Thyroid gland (tissue), 4 donors: Measurements from ENCODE around the gene MICAL3. TPM values are rescaled to one million over a fixed set of nuclear protein-coding genes. Genes with fewer than 3 reads are reported as not detected.
"Not testable (repeated sequence)": the region's sequence is repeated elsewhere in the genome, so short reads cannot be mapped to it uniquely, and the experiment has no call there.

Source experiments
- DNase-seq, 2 donors: peaks; one replicate each; pipeline ENCODE4 v3.0.0-alpha.2; 2019
- H3K27ac ChIP-seq, 3 donors: fragments of 200-600 bp; sonication (generic); 1 replicate in 2 of 3; 2 replicates in 1 of 3; pipeline ENCODE4 v1.5.1; 2016 to 2019; ENCODE audit warnings: mild to moderate bottlenecking in 1 of 3, moderate library complexity in 1 of 3
- H3K27me3 ChIP-seq: fragments of 200-600 bp; sonication (generic); one replicate; pipeline ENCODE4 v1.5.1; 2019
- H3K36me3 ChIP-seq, 2 donors: fragments of 200-600 bp; sonication (generic); one replicate each; pipeline ENCODE4 v1.5.1; 2016 to 2019
- H3K4me1 ChIP-seq, 2 donors: fragments of 200-600 bp; sonication (generic); one replicate each; pipeline ENCODE4 v1.5.1; 2017 to 2019
- H3K4me3 ChIP-seq, 3 donors: fragments of 200-600 bp; sonication (generic); replicated peaks in 1 of 3; 1 replicate in 2 of 3; 2 replicates in 1 of 3; pipeline ENCODE4 v1.5.1; 2016; ENCODE audit warnings: mild to moderate bottlenecking in 1 of 3
- H3K9me3 ChIP-seq: fragments of 200-600 bp; sonication (generic); one replicate; pipeline ENCODE4 v1.5.1; 2017
- CTCF ChIP-seq, 6 experiments: fragments of 200-600 bp in 3 of 6; fragments of 450-650 bp in 3 of 6; sonication (generic) in 3 of 6; IDR thresholded peaks; one replicate each; pipeline ENCODE4 v1.5.1; 2016 to 2019; ENCODE audit warnings: antibody characterized with exemption in 6 of 6, mild to moderate bottlenecking in 2 of 6, inconsistent platforms in 1 of 6, moderate library complexity in 1 of 6
- POLR2A ChIP-seq, 2 donors: fragments of 450-650 bp; IDR thresholded peaks; one replicate each; pipeline ENCODE4 v1.6.1; 2017; ENCODE audit warnings: antibody characterized with exemption in 2 of 2, mild to moderate bottlenecking in 2 of 2, moderate library complexity in 1 of 2
- WGBS, 2 donors: methylation state at CpG; one replicate each; pipeline ENCODE4 v1.1.5; 2017; 5-methylcytosine and 5-hydroxymethylcytosine counted together
- intact Hi-C: fragments of 100-400 bp; cut with DNase I; formaldehyde crosslinking; loops from one replicate; pipeline ENCODE4 v1.15.1; 2023
- total RNA-seq, 4 donors: library from RNA; depleted of rRNA; stranded (reverse); fragments of >200 nt; gene quantifications; one replicate each; pipeline ENCODE4 v1.2.3, GENCODE V29; 2016

Gene MICAL3
- total RNA-seq, 4 donors from 2014 or later = 31.8 to 53.8 (median 43.6) TPM

- H3K27ac ChIP-seq = no peak overlapping the region
- intact Hi-C loops = no loop called here
- DNase-seq = no peak
- no peaks in the 10 kb centered on the region for H3K4me1 ChIP-seq
- no peaks in the 10 kb centered on the region for H3K27me3 ChIP-seq
- no peaks in the 10 kb centered on the region for H3K36me3 ChIP-seq
- TF ChIP-seq POLR2A (IDR thresholded peaks at IDR 0.05) (no peak), CTCF (IDR thresholded peaks at IDR 0.05) (no peak)
- 90 to 98% methylated on average over 2 of the region's 2 CpGs for WGBS, 2 donors
- no peaks in the 10 kb centered on the region for H3K9me3 ChIP-seq
- no peak overlapping the region for H3K4me3 ChIP-seq
These were observed 10.9 kb downstream of the MICAL3 start for GRCh38 chr22:18013436-18013835.

GRCh38 chr22:18012531-18012930, 11.8 kb downstream of the MICAL3 start:
- TF ChIP-seq CTCF (IDR thresholded peaks at IDR 0.05) = no peak
- no peak for TF ChIP-seq POLR2A (IDR thresholded peaks at IDR 0.05)
- Histone ChIP-seq H3K27ac (no peak overlapping the region), H3K36me3 (no peaks in the 10 kb centered on the region), H3K4me1 (no peaks in the 10 kb centered on the region), H3K4me3 (no peak overlapping the region), H3K27me3 (no peaks in the 10 kb centered on the region), H3K9me3 (no peaks in the 10 kb centered on the region)
- DNase-seq = no peak
- 83 to 97% methylated on average over 4 to 5 of the region's 5 CpGs for WGBS, 2 donors
- intact Hi-C loops = no loop called here

GRCh38 chr22:18010266-18010665, 14.1 kb downstream of the MICAL3 start:
- Histone ChIP-seq H3K4me3 (no peak overlapping the region), H3K9me3 (no peaks in the 10 kb centered on the region), H3K27ac (no peak overlapping the region), H3K4me1 (peaks cover 4 to 6% of the 10 kb centered on the region in 2 donors), H3K27me3 (no peaks in the 10 kb centered on the region), H3K36me3 (no peaks in the 10 kb centered on the region)
- 89 to 90% methylated on average over 2 of the region's 2 CpGs for WGBS, 2 donors
- DNase-seq = no peak
- TF ChIP-seq CTCF (IDR thresholded peaks at IDR 0.05) = no peak
- TF ChIP-seq POLR2A (IDR thresholded peaks at IDR 0.05) = no peak
- intact Hi-C loops = no loop called here

GRCh38 chr22:18008136-18008535, 16.2 kb downstream of the MICAL3 start:
- intact Hi-C loops = no loop called here
- H3K4me1 ChIP-seq = peaks cover 4 to 10% of the 10 kb centered on the region in 2 donors
- H3K36me3 ChIP-seq = no peaks in the 10 kb centered on the region
- no peaks in the 10 kb centered on the region for H3K9me3 ChIP-seq
- H3K4me3 ChIP-seq = no peak overlapping the region
- 99 to 100% methylated on average over 4 of the region's 4 CpGs for WGBS, 2 donors
- no peaks in the 10 kb centered on the region for H3K27me3 ChIP-seq
- H3K27ac ChIP-seq = no peak overlapping the region
- DNase-seq = no peak
- TF ChIP-seq CTCF (IDR thresholded peaks at IDR 0.05) (no peak), POLR2A (IDR thresholded peaks at IDR 0.05) (no peak)

GRCh38 chr22:18005201-18005926, 19.0 kb downstream of the MICAL3 start:
- H3K4me3 ChIP-seq = no peak overlapping the region
- no peaks in the 10 kb centered on the region for H3K27me3 ChIP-seq
- peak overlapping the region; percentile 45 to 72 (median 56) for H3K27ac ChIP-seq
- WGBS, 2 donors = 52 to 67% methylated on average over 8 of the region's 8 CpGs
- H3K4me1 ChIP-seq = peaks cover 5 to 11% of the 10 kb centered on the region in 2 donors
- no peak for TF ChIP-seq CTCF (IDR thresholded peaks at IDR 0.05)
- TF ChIP-seq POLR2A (IDR thresholded peaks at IDR 0.05) = peak in 1 of 2 donors; percentile 11
- H3K36me3 ChIP-seq = no peaks in the 10 kb centered on the region
- no peaks in the 10 kb centered on the region for H3K9me3 ChIP-seq
- DNase-seq = peak; percentile 39 to 59
- intact Hi-C loops = no loop called here

GRCh38 chr22:18001894-18002315, 22.5 kb downstream of the MICAL3 start:
- WGBS, 2 donors = 33 to 39% methylated on average over 15 of the region's 15 CpGs
- not testable (repeated sequence) for H3K9me3 ChIP-seq, H3K36me3 ChIP-seq, DNase-seq, H3K27me3 ChIP-seq
- peaks cover 9 to 22% of the 10 kb centered on the region in 2 donors for H3K4me1 ChIP-seq
- H3K27ac ChIP-seq = peak overlapping the region; percentile 87 to 93 (median 89)
- intact Hi-C loops = loop anchor here (5.0 kb wide), 1 partner anchor 75 kb away; the partner anchor contains the start of gene PEX26
- H3K4me3 ChIP-seq = peak overlapping the region in 1 of 3 donors; percentile 61
